ENCODE data around the gene C2CD4D.

Gene C2CD4D

DNA sequence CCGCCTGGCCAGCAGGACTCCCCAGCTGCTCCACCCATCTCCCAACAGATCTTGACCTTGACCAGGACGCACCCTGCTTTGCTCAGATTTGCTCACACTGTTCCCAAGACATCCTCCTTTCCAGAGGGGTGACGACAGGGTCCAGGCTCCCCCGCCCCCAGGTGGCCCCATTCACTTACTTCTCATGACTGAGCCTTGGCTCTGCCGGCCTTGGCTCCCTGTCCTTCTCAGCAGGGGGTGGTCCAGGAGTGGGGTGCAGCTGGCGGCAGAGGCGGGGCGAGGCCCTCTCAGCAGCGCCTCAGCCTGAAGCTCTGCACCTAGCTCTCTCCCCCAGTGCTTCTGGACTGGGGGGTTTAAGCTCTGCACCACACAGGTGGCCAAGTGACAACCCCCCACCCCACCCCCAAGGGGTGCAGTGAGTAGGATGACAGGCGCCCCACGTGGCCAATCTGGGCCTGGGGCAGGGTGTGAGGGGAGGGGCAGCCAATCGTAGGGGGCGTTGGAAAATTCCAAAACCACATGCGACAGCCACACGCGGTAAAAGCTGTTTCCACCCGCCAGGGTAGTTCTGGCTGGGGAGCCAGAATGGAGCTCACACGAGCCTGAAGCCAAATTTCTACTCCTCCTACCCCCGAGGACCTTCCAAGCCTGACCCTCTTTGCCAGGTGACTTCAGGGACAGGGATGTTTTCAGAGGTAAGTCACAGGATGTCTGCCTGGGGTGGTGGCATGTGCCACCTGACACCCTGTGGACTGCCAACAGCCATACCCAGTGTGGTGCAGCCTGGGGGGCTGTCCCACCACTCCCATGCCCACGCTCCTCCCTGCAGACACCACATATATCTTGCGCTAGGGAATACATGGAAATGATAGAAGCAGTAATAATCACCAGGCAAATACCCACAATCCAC is 13.6 kb downstream of the C2CD4D start:
- Histone ChIP-seq H2AFZ (ENCODE audit: low read depth, low read length, severe bottlenecking) (no peak overlapping the region), H3K9me2 (replicated peaks; ENCODE audit: insufficient read depth, low read length) (no peaks in the 10 kb centered on the region), H4K20me1 (ENCODE audit: low read depth, low read length) (no peaks in the 10 kb centered on the region), H3K4me2 (ENCODE audit: low read depth, low read length, poor library complexity, severe bottlenecking) (no peak overlapping the region), H3K27ac (ENCODE audit: low read depth, low read length) (no peak overlapping the region), H3K79me2 (ENCODE audit: insufficient read depth, low read length) (no peaks in the 10 kb centered on the region), H3K36me3 (ENCODE audit: low read length) (no peaks in the 10 kb centered on the region), H3F3A (ENCODE audit: insufficient read depth) (no peaks in the 10 kb centered on the region), H3K9ac (ENCODE audit: low read length) (no peak overlapping the region), H3K4me3 (ENCODE audit: insufficient read depth, low read length, poor library complexity, severe bottlenecking) (no peak overlapping the region), H3K27me3 (ENCODE audit: low read length) (no peaks in the 10 kb centered on the region), H3K9me3 (ENCODE audit: insufficient read depth, low read length) (no peaks in the 10 kb centered on the region)
- TF ChIP-seq, protein P1, sequence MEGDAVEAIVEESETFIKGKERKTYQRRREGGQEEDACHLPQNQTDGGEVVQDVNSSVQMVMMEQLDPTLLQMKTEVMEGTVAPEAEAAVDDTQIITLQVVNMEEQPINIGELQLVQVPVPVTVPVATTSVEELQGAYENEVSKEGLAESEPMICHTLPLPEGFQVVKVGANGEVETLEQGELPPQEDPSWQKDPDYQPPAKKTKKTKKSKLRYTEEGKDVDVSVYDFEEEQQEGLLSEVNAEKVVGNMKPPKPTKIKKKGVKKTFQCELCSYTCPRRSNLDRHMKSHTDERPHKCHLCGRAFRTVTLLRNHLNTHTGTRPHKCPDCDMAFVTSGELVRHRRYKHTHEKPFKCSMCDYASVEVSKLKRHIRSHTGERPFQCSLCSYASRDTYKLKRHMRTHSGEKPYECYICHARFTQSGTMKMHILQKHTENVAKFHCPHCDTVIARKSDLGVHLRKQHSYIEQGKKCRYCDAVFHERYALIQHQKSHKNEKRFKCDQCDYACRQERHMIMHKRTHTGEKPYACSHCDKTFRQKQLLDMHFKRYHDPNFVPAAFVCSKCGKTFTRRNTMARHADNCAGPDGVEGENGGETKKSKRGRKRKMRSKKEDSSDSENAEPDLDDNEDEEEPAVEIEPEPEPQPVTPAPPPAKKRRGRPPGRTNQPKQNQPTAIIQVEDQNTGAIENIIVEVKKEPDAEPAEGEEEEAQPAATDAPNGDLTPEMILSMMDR (IDR thresholded peaks at IDR 0.05; ENCODE audit: insufficient read depth, low read length, poor library complexity, severe bottlenecking): no peak
- no peak for TF ChIP-seq EZH2phosphoT487 (conservative IDR thresholded peaks at IDR 0.05; ENCODE audit: low read length)

DNA sequence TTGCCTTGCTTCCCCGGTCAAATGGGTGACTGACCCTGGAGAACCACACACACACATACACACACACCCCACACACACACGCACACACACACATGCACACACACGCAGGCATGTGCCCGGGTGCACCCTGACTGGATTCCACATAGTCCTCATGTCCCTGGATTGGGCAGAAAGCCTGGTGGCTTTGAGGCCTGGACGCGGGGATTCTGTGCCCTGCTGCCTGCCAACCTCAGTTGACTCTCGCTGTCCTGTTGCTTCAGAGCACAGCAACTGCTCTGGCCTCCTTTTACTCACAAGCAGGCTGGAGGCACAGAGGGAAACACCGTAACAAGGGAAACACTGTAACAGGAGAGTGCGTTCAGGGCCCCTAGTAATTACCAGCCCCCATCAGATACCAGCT is 14.4 kb downstream of the C2CD4D start:
- Histone ChIP-seq H3K79me2 (ENCODE audit: insufficient read depth, low read length) (no peaks in the 10 kb centered on the region), H3K36me3 (ENCODE audit: low read length) (no peaks in the 10 kb centered on the region), H3K9me3 (ENCODE audit: insufficient read depth, low read length) (no peaks in the 10 kb centered on the region), H3K4me3 (ENCODE audit: insufficient read depth, low read length, poor library complexity, severe bottlenecking) (no peak overlapping the region), H3K27ac (ENCODE audit: low read depth, low read length) (no peak overlapping the region), H2AFZ (ENCODE audit: low read depth, low read length, severe bottlenecking) (no peak overlapping the region), H3K27me3 (ENCODE audit: low read length) (no peaks in the 10 kb centered on the region), H4K20me1 (ENCODE audit: low read depth, low read length) (no peaks in the 10 kb centered on the region), H3K4me2 (ENCODE audit: low read depth, low read length, poor library complexity, severe bottlenecking) (no peak overlapping the region), H3K9ac (ENCODE audit: low read length) (no peak overlapping the region), H3F3A (ENCODE audit: insufficient read depth) (no peaks in the 10 kb centered on the region), H3K9me2 (replicated peaks; ENCODE audit: insufficient read depth, low read length) (no peaks in the 10 kb centered on the region)
- TF ChIP-seq, protein P1 (IDR thresholded peaks at IDR 0.05; ENCODE audit: insufficient read depth, low read length, poor library complexity, severe bottlenecking): no peak
- TF ChIP-seq EZH2phosphoT487 (conservative IDR thresholded peaks at IDR 0.05; ENCODE audit: low read length): no peak

DNA sequence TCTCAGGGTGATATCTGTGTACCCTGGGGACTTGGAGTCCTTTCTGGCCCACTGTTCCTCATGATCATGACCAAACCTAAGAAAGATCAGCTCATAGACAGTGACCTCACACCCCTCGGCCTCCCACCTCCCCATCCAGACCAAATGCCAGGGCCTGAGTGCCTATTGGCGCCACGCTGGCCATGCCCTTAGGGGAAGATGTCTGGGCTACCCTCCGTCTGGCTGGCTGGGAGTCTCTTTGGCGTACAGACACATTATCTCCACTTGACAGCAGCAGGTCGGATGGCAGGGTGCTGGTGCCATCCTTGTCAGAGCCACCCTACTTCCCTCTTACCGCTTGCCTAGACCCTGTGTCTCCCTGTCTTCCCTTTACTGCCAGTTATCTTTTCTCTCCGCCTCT is 16.4 kb downstream of the C2CD4D start:
- Histone ChIP-seq H3K27me3 (ENCODE audit: low read length) (no peaks in the 10 kb centered on the region), H3K27ac (ENCODE audit: low read depth, low read length) (no peak overlapping the region), H3K9me2 (replicated peaks; ENCODE audit: insufficient read depth, low read length) (no peaks in the 10 kb centered on the region), H2AFZ (ENCODE audit: low read depth, low read length, severe bottlenecking) (no peak overlapping the region), H4K20me1 (ENCODE audit: low read depth, low read length) (no peaks in the 10 kb centered on the region), H3K36me3 (ENCODE audit: low read length) (no peaks in the 10 kb centered on the region), H3K79me2 (ENCODE audit: insufficient read depth, low read length) (no peaks in the 10 kb centered on the region), H3K4me2 (ENCODE audit: low read depth, low read length, poor library complexity, severe bottlenecking) (no peak overlapping the region), H3K4me3 (ENCODE audit: insufficient read depth, low read length, poor library complexity, severe bottlenecking) (no peak overlapping the region), H3K9ac (ENCODE audit: low read length) (no peak overlapping the region), H3K9me3 (ENCODE audit: insufficient read depth, low read length) (no peaks in the 10 kb centered on the region), H3F3A (ENCODE audit: insufficient read depth) (no peaks in the 10 kb centered on the region)
- TF ChIP-seq, protein P1 (IDR thresholded peaks at IDR 0.05; ENCODE audit: insufficient read depth, low read length, poor library complexity, severe bottlenecking): no peak

Measured in SU-DHL-6 (cell line).